ENCODE results near the gene PRDM7.

The PRDM7 gene

DNA sequence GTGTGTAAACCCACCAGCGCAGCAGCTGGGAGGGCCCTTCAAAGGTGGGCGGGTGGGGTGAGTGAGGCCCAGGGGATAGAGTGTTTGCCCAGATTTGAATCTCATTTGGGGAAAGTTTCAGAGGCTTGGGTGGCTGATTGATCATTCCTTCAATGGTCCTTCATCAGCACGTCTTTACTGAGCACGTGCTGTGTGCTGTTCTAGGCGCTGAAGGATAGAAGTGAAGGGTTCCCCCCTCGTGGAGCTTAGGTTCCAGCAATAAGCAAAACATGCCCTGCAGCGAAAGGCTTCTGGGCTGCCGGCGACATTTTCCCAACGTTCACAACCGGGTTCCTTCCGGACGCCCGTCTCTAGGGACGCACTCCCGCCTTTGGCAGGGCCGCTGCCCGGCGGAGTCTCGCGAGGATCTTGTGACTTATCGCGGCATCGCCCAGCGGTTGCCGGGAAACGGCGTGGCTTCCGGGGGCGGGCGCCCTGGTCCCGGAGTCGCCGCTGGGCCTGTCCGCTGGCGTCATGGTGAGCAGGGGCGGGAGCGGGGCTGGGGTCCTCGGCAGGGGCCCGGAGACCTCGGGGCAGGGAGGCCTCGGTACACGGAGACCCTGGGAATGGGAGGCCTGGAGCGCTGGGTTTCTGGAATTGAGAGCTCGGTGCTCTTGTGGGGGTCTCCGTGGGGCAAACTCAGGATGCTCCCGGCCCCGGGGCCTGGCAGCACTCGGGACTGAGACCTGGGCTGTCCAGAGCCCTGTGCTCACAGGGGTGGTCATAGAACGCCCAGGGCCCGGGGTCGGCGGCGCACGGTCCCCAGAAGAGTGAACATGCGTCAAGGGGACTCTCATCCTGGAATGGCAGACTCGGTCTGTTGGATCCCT is 54.7 kb downstream of the PRDM7 start:
- TF ChIP-seq, protein P1, sequence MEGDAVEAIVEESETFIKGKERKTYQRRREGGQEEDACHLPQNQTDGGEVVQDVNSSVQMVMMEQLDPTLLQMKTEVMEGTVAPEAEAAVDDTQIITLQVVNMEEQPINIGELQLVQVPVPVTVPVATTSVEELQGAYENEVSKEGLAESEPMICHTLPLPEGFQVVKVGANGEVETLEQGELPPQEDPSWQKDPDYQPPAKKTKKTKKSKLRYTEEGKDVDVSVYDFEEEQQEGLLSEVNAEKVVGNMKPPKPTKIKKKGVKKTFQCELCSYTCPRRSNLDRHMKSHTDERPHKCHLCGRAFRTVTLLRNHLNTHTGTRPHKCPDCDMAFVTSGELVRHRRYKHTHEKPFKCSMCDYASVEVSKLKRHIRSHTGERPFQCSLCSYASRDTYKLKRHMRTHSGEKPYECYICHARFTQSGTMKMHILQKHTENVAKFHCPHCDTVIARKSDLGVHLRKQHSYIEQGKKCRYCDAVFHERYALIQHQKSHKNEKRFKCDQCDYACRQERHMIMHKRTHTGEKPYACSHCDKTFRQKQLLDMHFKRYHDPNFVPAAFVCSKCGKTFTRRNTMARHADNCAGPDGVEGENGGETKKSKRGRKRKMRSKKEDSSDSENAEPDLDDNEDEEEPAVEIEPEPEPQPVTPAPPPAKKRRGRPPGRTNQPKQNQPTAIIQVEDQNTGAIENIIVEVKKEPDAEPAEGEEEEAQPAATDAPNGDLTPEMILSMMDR (IDR thresholded peaks at IDR 0.05; ENCODE audit: low read depth, low read length): no peak
- DNase-seq (ENCODE audit: low read depth, low spot score): peak; percentile 82
- in situ Hi-C loops (cut with HindIII; ENCODE audit: low sequenced_read_pairs): no loop called here
- peak overlapping the region; percentile 81 for H3K4me3 ChIP-seq (ENCODE audit: low read depth, low read length)

GRCh38 chr16:90020838-90021382 is 56.2 kb downstream of the PRDM7 start:
- peak; percentile 57 for DNase-seq (ENCODE audit: low read depth, low spot score)
- TF ChIP-seq, protein P1 (IDR thresholded peaks at IDR 0.05; ENCODE audit: low read depth, low read length): no peak
- no peak overlapping the region for H3K4me3 ChIP-seq (ENCODE audit: low read depth, low read length)
- in situ Hi-C loops (cut with HindIII; ENCODE audit: low sequenced_read_pairs): no loop called here

DNA sequence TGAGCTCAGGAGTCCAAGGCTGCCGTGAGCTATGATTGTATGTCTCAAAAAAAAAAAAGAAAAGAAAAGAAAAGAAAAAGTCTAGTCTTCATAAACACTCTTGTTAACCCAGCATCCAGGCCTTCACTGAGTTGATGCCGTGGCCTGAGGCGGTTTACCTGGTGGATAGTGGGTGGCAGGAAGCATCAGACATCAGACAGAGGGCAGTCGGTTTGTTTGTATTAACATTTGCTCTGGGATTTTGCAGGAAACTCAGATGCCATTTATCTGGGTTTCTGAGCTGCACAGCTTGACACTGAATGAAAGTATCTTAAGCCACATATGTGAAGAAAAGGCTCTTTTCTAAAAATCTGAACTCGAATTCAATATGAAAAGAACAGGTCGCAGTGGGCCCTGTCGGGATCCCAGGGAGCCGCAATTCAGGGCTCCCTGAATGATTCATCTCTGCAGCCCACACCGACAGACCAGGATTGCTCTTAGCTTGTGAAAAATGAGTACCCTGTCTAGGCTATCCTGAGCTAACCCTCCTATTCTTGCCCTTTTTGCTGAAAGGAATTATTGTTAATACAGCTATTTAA is 56.8 kb downstream of the PRDM7 start:
- H3K4me3 ChIP-seq (ENCODE audit: low read depth, low read length): peak overlapping the region; percentile 50
- in situ Hi-C loops (cut with HindIII; ENCODE audit: low sequenced_read_pairs): no loop called here
- TF ChIP-seq, protein P1 (IDR thresholded peaks at IDR 0.05; ENCODE audit: low read depth, low read length): no peak
- DNase-seq (ENCODE audit: low read depth, low spot score): peak; percentile 48

DNA sequence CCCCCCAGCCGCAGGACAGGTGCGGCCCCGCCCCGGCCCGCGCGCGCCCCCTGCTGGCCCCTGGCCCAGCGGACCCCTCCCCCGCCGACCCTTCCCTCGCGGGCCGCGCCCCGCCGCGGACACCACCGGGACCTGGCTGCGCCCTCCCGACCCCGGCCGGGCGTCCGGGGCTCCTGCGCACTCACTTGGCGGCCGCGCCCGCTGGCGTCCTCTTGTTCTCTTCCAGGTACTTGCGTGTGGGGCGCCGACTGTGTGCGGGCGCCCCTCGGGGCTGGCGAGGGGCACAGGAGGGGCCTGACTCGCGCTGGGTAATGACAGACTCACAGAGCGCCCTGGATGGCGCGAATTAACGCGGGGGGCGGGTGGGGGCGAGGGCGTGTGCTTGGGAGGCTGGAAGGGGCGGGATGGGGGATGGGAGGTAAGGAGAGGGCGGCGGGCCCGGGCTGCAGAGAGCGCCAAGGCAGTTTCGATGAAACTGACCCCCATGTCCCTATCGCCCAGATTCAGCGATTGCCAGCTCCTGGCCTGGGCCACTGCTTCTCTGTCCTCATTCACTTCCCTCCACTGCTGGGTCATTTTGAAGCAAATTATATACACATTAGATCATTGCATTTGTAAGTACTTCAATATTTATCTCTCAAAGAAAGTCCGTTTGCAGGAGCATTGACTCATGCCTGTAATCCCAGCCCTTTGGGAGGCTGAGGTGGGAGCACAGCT is 57.4 kb downstream of the PRDM7 start:
- TF ChIP-seq, protein P1 (IDR thresholded peaks at IDR 0.05; ENCODE audit: low read depth, low read length): no peak
- in situ Hi-C loops (cut with HindIII; ENCODE audit: low sequenced_read_pairs): no loop called here

DNA sequence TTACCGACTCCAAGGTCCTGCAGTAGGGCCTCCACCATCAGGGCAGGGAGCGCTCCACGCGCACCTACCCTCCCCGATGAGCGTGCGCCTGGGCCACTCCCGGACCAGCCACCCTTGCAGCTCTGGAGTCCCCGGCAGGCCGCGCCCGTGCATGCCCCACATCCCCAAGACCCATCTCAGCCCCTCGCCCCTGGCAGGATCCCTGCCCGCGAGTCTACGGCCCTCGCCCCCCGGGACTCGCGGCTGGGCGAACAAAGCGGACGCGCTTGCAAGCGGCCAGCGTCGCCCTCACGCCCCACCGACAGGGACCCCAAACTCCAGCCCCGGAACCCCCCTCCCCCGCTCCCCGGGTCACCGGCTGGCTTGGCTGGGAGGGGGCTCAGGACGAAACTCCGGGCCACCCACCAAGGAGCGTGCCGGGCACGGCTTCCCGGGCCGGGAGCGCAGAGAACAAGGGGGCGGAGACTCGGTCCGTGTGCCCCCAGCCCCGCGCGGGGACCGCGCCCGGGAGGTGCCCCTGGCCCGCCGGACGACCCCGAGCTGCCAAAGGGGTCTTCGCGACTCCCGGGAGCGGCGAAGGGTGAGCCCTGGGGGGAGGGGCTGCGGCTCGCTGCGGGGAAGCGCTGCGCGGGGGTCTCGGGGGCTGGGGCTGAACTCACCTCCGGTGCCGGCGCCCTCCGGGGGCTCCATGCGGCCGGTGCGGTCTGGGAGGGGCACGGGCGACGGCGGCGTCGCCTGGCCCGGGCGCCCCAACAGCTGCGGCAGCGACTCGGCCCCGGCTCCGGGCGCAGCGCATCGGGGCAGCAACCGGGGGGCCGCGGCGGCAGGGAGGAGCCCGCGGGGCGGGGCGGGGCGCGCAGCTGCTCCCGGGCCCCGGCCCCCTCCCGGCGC is 58.2 kb downstream of the PRDM7 start, which contains the start of gene DBNDD1:
Gene DBNDD1 (minus strand): TSS at position 805 of the 891 bp plus-strand sequence. CDS start 115 bp downstream, at position 690.
- TF ChIP-seq, protein P1 (IDR thresholded peaks at IDR 0.05; ENCODE audit: low read depth, low read length): no peak
- in situ Hi-C loops (cut with HindIII; ENCODE audit: low sequenced_read_pairs): no loop called here
- DNase-seq (ENCODE audit: low read depth, low spot score): no peak
- H3K4me3 ChIP-seq (ENCODE audit: low read depth, low read length): peak within 1 kb of the TSS; percentile 50

More for the DNA sequence above, 57.4 kb downstream of the PRDM7 start:
- peak overlapping the region; percentile 50 for H3K4me3 ChIP-seq (ENCODE audit: low read depth, low read length)
- peak; percentile 86 for DNase-seq (ENCODE audit: low read depth, low spot score)

Data from astrocyte of the spinal cord (primary cell).